Effector memory CD4-positive, alpha-beta T cell (primary cell): ENCODE results near the gene PCCA.
"Not testable (repeated sequence)": the region's sequence is repeated elsewhere in the genome, so short reads cannot be mapped to it uniquely, and the experiment has no call there.

Experiments used
- DNase-seq, 3 donors: peaks; one replicate each; pipeline ENCODE4 v3.0.0-alpha.2; 2020
- H3K27ac ChIP-seq: 2 replicates; pipeline ENCODE4 v1.7.0; 2013; ENCODE audit warnings: mild to moderate bottlenecking, low read length, moderate library complexity; ENCODE audit not compliant: insufficient read depth, poor library complexity, severe bottlenecking
- H3K27me3 ChIP-seq: replicated peaks from 2 replicates; pipeline ENCODE4 v1.7.0; 2013; ENCODE audit warnings: mild to moderate bottlenecking, low read length; ENCODE audit not compliant: insufficient read depth, control insufficient read depth, poor library complexity, severe bottlenecking
- H3K36me3 ChIP-seq: 2 replicates; pipeline ENCODE4 v1.7.0; 2013; ENCODE audit warnings: mild to moderate bottlenecking, low read length, moderate library complexity; ENCODE audit not compliant: control insufficient read depth, insufficient read depth
- H3K4me1 ChIP-seq: 2 replicates; pipeline ENCODE4 v1.7.0; 2013; ENCODE audit warnings: low read length, mild to moderate bottlenecking; ENCODE audit not compliant: control insufficient read depth, insufficient read depth, poor library complexity, severe bottlenecking
- H3K4me3 ChIP-seq: 2 replicates; pipeline ENCODE4 v1.7.0; 2013; ENCODE audit warnings: low read length, low read depth, mild to moderate bottlenecking; ENCODE audit not compliant: insufficient read depth, poor library complexity, severe bottlenecking
- H3K9me3 ChIP-seq: 2 replicates; pipeline ENCODE4 v1.7.0; 2013; ENCODE audit warnings: mild to moderate bottlenecking, low read length, moderate library complexity; ENCODE audit not compliant: control insufficient read depth

The PCCA gene

GRCh38 chr13:100095498-100095897 is 6.6 kb downstream of the PCCA start:
- H3K27ac ChIP-seq = no peak overlapping the region

DNA sequence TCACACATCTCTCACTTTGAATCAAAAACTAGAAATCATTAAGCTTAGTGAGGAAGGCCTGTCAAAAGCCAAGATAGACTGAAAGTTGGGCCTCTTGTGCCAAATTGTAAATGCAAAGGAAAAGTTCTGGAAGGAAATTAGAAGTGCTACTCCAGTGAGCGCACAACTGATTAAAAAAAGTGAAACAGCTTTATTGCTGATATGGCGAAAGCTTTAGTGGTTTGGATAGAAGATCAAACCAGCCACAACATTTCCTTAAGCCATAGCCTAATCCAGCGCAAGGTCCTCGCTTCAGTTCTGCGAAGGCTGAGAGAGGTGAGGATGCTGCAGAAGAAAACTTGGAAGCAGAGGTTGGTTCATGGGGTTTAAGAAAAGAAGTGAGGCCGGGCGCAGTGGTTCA is 7.6 kb downstream of the PCCA start:
- H3K27me3 ChIP-seq = no peaks in the 10 kb centered on the region
- H3K4me3 ChIP-seq = no peak overlapping the region

More at GRCh38 chr13:100095498-100095897, 6.6 kb downstream of the PCCA start:
- Histone ChIP-seq H3K27me3 (no peaks in the 10 kb centered on the region), H3K4me3 (no peak overlapping the region), H3K4me1 (no peaks in the 10 kb centered on the region), H3K9me3 (no peaks in the 10 kb centered on the region), H3K36me3 (no peaks in the 10 kb centered on the region)
- DNase-seq = no peak

DNA sequence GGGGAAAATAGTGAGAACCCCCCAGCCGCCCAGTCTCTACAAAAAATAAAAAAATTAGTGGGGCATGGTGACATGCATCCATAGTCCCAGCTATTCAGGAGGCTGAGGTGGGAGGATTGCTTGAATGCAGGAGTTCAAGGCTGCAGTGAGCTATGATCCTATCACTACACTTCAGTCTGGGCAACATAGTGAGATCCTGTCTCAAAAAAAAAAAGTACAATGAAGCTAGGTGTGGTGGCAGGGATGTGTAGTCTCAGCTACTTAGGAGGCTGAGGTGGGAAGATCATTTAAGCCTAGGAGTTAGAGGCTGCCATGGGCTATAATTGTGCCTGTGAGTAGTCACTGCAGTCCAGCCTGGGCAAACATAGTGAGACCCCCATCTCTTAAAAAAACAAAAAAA is 8.9 kb downstream of the PCCA start:
- H3K27me3 ChIP-seq = no peaks in the 10 kb centered on the region
- H3K4me1 ChIP-seq = no peaks in the 10 kb centered on the region
- no peaks in the 10 kb centered on the region for H3K9me3 ChIP-seq
- no peak overlapping the region for H3K27ac ChIP-seq
- H3K36me3 ChIP-seq = no peaks in the 10 kb centered on the region
- H3K4me3 ChIP-seq = no peak overlapping the region
- DNase-seq = no peak

More for the DNA sequence above, 7.6 kb downstream of the PCCA start:
- no peak overlapping the region for H3K27ac ChIP-seq
- H3K9me3 ChIP-seq = no peaks in the 10 kb centered on the region
- H3K4me1 ChIP-seq = no peaks in the 10 kb centered on the region
- H3K36me3 ChIP-seq = no peaks in the 10 kb centered on the region
- DNase-seq = no peak

GRCh38 chr13:100098445-100099116 is 9.7 kb downstream of the PCCA start:
- Histone ChIP-seq H3K27me3 (no peaks in the 10 kb centered on the region), H3K4me1 (no peaks in the 10 kb centered on the region), H3K9me3 (no peaks in the 10 kb centered on the region), H3K27ac (no peak overlapping the region), H3K36me3 (no peaks in the 10 kb centered on the region), H3K4me3 (no peak overlapping the region)
- no peak for DNase-seq

GRCh38 chr13:100099117-100099445 is 10.2 kb downstream of the PCCA start:
- H3K27ac ChIP-seq, H3K27me3 ChIP-seq: not testable (repeated sequence)

DNA sequence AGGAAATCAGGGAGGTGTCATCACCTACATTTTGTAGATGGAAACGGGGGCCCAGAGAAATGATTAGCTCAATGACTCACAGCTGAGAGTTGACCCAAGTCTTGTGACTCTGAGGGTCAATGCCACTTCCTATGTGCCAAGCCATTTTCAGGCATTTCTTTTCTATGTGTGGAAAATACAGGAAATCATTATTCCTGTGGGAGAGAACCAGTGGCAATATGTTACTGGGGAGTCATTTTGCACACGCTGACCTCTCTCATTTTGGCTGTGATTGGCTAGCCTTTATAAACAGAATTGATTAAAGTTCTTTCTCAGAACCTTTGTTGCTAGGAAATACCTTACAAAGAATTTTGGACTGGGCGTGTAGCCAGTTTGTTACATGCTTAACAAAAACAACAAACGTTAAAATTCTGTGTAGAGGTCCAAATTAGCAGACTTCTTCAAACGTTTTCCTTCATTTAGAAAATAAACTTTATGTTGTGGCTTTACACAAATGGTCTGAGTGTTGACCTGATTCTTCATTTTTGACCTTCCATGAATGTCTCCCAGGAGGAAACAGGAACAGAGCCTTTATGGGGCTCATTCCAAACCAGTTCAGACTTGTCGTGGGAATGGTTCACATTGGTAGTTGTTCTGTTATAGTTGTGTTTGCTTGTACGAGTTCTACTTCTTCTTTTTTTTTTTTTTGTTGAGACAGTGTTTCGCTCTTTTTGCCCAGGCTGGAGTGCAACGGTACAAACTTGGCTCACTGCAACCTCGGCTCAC is 11.4 kb downstream of the PCCA start:
- Histone ChIP-seq H3K27me3 (no peaks in the 10 kb centered on the region), H3K9me3 (no peaks in the 10 kb centered on the region), H3K27ac (no peak overlapping the region), H3K4me1 (no peaks in the 10 kb centered on the region), H3K36me3 (no peaks in the 10 kb centered on the region), H3K4me3 (no peak overlapping the region)
- DNase-seq = no peak

More at GRCh38 chr13:100099117-100099445, 10.2 kb downstream of the PCCA start:
- H3K9me3 ChIP-seq, H3K4me1 ChIP-seq, H3K36me3 ChIP-seq, H3K4me3 ChIP-seq, DNase-seq: not testable (repeated sequence)

DNA sequence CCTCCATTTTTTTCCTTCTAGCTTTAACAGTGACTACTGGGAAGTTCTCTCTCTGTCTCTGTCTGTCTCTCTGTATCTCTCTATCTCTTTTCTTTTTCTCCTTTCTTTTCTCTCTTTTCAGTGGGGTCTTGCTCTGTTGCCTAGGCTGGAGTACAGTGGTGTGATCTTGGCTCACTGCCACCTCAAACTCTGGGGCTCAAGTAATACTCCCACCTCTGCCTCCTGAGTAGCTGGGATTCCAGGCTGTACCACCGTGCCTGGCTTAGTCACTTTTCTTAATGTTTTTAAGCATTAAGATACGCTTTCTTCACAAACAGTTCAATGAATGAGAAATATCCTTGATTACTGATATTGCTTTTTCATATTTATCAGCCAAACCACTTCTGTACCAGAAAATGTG is 13.1 kb downstream of the PCCA start:
- no peak for DNase-seq
- H3K27me3 ChIP-seq = no peaks in the 10 kb centered on the region

DNA sequence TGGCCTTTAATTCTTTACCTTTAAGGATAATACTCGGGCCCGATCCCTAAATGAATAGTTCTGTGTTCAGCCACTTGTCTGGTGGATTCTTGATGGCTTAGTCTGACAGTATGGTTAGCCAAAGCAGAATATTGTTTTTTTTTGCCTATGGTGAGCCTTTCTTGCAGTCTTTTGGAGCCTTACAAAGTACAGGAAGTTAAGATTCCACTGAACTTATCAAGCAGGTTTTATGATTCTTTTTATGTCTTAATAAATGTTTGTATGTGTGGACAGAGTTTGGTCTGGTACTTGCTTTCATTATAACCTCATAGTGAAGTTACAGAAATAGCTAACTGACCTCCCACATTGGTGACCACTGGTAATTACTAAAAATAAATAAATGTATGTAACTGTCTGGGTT is 17.1 kb downstream of the PCCA start:
- no peak for DNase-seq
- Histone ChIP-seq H3K36me3 (no peaks in the 10 kb centered on the region), H3K27me3 (no peaks in the 10 kb centered on the region), H3K4me1 (no peaks in the 10 kb centered on the region), H3K4me3 (no peak overlapping the region), H3K9me3 (no peaks in the 10 kb centered on the region), H3K27ac (no peak overlapping the region)

More for the DNA sequence above, 13.1 kb downstream of the PCCA start:
- Histone ChIP-seq H3K27ac (no peak overlapping the region), H3K4me1 (no peaks in the 10 kb centered on the region), H3K4me3 (no peak overlapping the region), H3K9me3 (no peaks in the 10 kb centered on the region), H3K36me3 (no peaks in the 10 kb centered on the region)

DNA sequence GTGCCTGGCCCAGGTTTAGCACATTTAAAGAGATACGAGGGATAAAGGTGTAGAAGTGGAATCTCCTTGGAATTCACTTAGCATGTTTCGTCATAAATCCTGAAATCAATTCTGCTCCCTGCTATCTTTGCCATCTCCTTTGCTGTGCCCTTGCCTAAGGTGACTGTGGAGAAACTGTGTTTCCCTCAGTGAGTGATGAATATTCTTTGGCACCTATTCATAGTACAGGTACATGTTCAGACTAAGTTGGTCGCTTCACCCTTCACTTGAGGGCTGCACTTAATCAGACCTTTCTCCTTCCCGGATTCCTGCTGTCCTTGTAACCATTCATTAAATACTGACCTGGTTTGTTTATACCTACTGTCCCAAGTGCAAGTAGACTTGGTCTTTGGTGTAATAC is 17.8 kb downstream of the PCCA start:
- Histone ChIP-seq H3K36me3 (no peaks in the 10 kb centered on the region), H3K27ac (no peak overlapping the region), H3K9me3 (no peaks in the 10 kb centered on the region), H3K4me1 (no peaks in the 10 kb centered on the region), H3K27me3 (no peaks in the 10 kb centered on the region), H3K4me3 (no peak overlapping the region)
- DNase-seq = no peak

GRCh38 chr13:100108913-100109507 is 20.1 kb downstream of the PCCA start:
- Histone ChIP-seq H3K27me3 (no peaks in the 10 kb centered on the region), H3K27ac (no peak overlapping the region), H3K4me3 (no peak overlapping the region), H3K4me1 (no peaks in the 10 kb centered on the region), H3K36me3 (no peaks in the 10 kb centered on the region), H3K9me3 (no peaks in the 10 kb centered on the region)
- DNase-seq = no peak
